ENCODE data around the gene MYL3. TPM values are rescaled to one million over a fixed set of nuclear protein-coding genes. Genes with fewer than 3 reads are reported as not detected.
A peak's percentile ranks its signal among the peaks of the same experiment; 100 is the strongest.

Gene MYL3
- total RNA-seq, 1 donor, result 1.7 TPM

GRCh38 chr3:46851364-46852333 lies 11.6 kb downstream of the MYL3 start:
- DNase-seq (ENCODE audit: low read depth), result no peak
- TF ChIP-seq CTCF (IDR thresholded peaks at IDR 0.05; ENCODE audit: insufficient read depth, low read depth, low read length), result no peak
- no peak overlapping the region for H3K4me3 ChIP-seq (ENCODE audit: low read depth, low read length)

DNA sequence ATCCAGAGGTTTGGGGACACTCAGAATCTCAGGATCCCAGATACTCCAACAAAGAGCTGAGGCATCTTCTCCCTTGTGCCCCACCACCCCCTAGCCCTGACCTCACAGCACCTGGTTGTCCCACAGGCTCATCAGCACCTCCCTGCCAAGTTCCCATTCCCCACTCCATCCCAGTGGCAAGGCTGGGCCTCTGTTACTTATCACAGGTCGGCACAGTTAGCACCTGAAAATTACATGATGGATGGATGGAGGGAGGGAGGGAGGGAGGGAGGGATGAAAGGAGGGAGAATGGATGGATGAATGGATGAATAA lies 12.8 kb downstream of the MYL3 start:
- TF ChIP-seq CTCF (IDR thresholded peaks at IDR 0.05; ENCODE audit: insufficient read depth, low read depth, low read length), result no peak
- DNase-seq (ENCODE audit: low read depth), result no peak
- H3K4me3 ChIP-seq (ENCODE audit: low read depth, low read length), result no peak overlapping the region

DNA sequence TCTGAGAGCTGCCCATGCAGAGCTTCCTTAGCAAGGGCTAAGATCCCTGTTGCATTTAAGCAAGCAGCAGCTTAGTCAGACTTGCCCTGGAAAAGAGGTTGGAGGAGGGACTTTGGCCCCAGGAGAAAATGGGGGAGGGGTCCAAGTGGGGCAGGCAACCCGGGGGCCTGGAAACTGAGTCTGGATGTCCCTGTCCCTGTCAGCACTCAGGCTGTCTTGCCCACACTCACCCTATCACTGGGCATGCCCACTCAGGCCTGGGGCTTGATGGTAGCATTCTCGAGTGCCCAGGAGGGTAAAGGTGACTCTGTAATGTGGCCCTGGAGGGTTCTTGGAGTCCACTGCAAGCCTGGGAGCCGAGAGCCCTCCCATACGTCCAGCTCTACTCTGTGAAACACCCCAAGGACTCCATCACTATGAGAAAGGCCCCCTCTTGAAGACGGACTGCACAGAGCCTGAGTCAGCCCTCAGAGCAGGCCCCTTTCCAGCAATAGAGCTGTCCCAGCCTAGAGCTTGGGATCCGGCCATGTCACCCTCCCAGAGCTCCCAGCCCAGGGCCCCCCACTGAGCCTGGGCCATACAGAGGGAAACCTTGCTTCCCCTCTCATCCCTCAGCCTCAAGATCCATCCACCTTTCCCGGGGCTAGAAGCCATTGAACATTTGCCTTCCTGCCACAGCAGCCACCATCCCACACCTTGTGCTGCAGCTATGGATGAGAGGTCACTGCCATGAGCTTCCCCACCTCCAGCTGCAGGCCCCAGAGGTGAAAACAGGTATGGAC lies 13.4 kb downstream of the MYL3 start:
- no peak overlapping the region for H3K4me3 ChIP-seq (ENCODE audit: low read depth, low read length)
- no peak for DNase-seq (ENCODE audit: low read depth)
- TF ChIP-seq CTCF (IDR thresholded peaks at IDR 0.05; ENCODE audit: insufficient read depth, low read depth, low read length), result no peak

- H3K4me3 ChIP-seq (ENCODE audit: low read depth, low read length), result no peak overlapping the region
- no peak for TF ChIP-seq CTCF (IDR thresholded peaks at IDR 0.05; ENCODE audit: insufficient read depth, low read depth, low read length)
- DNase-seq (ENCODE audit: low read depth), result no peak
Measured at GRCh38 chr3:46849045-46849631, 14.1 kb downstream of the MYL3 start.

DNA sequence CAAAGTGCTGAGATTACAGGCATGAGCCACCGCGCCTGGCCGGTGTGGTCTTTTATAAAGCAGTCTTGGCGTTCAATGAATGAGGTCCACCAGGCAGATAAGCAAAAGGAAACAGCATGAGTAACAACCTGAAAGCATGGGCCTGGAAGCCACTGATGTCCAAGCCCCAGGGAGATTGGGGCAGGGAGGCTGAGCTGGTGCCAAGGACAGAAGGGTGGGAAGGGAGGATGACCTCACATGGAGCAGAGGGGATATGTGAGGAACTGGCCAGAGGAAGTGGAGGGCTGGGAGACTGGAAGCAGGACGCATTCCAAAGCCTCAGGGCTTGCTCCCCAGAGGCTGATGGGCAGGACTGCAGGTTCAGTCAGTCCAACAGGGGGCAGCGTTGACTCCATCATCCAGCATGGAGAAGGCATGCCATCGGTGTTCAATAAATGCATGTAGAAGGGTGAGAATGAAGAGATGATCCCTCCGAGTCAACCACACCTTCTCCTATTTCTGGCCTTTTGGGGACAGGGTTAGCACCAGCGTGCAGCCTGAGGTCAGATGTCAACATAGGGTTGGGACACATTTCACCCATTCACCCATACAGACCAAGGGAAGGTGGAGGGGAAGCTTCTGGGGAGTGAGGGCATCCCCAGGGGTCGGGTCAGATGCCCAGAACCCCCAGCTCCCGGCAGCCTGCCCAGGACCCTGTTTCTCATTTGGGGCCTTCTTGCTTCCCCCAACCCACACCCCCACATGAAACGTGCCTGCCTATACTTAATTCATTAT lies 14.8 kb downstream of the MYL3 start:
- peak; percentile 51 for TF ChIP-seq CTCF (IDR thresholded peaks at IDR 0.05; ENCODE audit: insufficient read depth, low read depth, low read length)
- H3K4me3 ChIP-seq (ENCODE audit: low read depth, low read length), result no peak overlapping the region
- DNase-seq (ENCODE audit: low read depth), result peak; percentile 42

DNA sequence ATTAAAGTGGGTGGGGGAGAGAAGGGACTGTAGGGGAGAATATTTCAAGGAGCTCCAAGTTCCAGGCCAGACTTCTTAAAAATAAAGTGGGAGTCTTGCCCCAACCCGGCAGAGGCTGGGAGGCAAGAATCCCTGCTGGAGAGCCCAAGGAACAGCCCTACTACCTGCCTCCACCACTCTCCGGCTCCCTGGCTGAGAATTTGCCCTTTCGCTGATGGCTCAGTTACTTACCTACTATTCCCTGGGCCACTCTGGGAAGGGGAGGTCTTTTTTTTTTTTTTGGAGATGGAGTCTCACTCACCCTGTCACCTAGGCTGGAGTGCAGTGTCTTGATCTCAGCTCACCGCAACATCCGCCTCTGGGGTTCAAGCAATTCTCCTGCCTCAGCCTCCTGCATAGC lies 15.5 kb downstream of the MYL3 start:
- H3K4me3 ChIP-seq (ENCODE audit: low read depth, low read length), result no peak overlapping the region
- DNase-seq (ENCODE audit: low read depth), result no peak
- no peak for TF ChIP-seq CTCF (IDR thresholded peaks at IDR 0.05; ENCODE audit: insufficient read depth, low read depth, low read length)

Measured in fibroblast of villous mesenchyme (primary cell).